ENCODE data around the gene GGCT.
A peak's percentile ranks its signal among the peaks of the same experiment; 100 is the strongest.

DNA sequence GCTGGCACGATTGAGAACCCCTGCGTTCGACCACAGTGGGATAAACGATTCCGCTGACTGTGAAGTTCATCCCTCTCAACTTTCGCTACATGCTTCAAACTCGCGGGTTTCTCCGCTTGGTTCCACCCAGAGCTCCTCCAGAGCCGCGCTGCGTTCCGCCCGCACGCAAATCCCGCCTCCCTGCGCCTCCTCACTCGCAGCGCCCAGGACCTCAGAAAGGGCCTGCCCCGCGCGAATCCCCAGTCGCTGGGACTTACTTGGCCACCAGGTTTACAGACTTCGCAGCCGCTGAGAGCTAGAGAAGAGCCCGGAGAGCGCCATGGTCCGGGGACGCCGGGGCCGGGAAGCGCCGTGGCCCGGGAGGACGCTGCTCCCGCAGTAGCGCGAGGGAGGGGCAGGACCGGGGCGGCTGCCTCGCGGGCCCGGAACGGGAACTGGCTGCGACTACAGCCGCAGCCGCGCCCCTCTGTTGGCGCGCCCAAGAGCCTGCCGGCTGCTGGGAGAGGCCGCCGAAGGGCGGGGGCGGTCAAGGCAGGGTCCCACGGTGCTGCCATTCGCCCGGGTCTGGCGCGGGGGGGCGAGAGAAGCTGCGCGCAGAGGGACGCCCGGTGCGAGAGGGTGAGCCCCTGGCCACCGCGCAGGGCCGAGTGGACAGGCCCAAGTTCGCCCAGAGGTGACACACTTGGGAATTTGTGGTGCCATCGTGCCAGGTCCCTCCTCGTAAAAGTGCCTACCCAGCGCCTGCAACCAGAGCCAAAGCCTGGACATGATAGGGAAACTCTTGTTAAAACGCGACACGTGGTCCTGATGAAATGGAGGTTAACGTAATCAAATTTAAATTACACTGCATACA lies 26.1 kb downstream of the GGCT start, which contains the start of gene NOD1:
- no peak for TF ChIP-seq BRCA1 (IDR thresholded peaks at IDR 0.05; ENCODE audit: low read depth, low read length)
- TF ChIP-seq, protein P1, sequence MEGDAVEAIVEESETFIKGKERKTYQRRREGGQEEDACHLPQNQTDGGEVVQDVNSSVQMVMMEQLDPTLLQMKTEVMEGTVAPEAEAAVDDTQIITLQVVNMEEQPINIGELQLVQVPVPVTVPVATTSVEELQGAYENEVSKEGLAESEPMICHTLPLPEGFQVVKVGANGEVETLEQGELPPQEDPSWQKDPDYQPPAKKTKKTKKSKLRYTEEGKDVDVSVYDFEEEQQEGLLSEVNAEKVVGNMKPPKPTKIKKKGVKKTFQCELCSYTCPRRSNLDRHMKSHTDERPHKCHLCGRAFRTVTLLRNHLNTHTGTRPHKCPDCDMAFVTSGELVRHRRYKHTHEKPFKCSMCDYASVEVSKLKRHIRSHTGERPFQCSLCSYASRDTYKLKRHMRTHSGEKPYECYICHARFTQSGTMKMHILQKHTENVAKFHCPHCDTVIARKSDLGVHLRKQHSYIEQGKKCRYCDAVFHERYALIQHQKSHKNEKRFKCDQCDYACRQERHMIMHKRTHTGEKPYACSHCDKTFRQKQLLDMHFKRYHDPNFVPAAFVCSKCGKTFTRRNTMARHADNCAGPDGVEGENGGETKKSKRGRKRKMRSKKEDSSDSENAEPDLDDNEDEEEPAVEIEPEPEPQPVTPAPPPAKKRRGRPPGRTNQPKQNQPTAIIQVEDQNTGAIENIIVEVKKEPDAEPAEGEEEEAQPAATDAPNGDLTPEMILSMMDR (IDR thresholded peaks at IDR 0.05; ENCODE audit: control extremely low read depth in 1 of 3, insufficient read depth in 1 of 3, low read depth in 1 of 3, low read length in 3 of 3) = no peak
- peak; percentile 53; the same call in 1 of the 2 replicates for TF ChIP-seq TAF1 (IDR thresholded peaks at IDR 0.05; ENCODE audit: low read depth, low read length)
- no peak for TF ChIP-seq TBP (IDR thresholded peaks at IDR 0.05; ENCODE audit: low read depth, low read length)
- no peak for TF ChIP-seq RFX5 (IDR thresholded peaks at IDR 0.05; ENCODE audit: borderline replicate concordance, low read depth, low read length)
- TF ChIP-seq TAF7 (optimal IDR thresholded peaks at IDR 0.05; ENCODE audit: borderline replicate concordance, low read depth, low read length) = no peak
- peak; percentile 67 for TF ChIP-seq POLR2AphosphoS5 (IDR thresholded peaks at IDR 0.05; ENCODE audit: low read depth, low read length)
- TF ChIP-seq, protein P2, sequence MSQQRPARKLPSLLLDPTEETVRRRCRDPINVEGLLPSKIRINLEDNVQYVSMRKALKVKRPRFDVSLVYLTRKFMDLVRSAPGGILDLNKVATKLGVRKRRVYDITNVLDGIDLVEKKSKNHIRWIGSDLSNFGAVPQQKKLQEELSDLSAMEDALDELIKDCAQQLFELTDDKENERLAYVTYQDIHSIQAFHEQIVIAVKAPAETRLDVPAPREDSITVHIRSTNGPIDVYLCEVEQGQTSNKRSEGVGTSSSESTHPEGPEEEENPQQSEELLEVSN (IDR thresholded peaks at IDR 0.05) = peak; percentile 73
- peak in 1 of 2 experiments; percentile 40; a peak in 2 of 3 replicates for TF ChIP-seq POLR2A (IDR thresholded peaks at IDR 0.05; ENCODE audit: control extremely low read depth in 1 of 2, low read depth in 2 of 2, low read length in 2 of 2)
- TF ChIP-seq CEBPB (IDR thresholded peaks at IDR 0.05; ENCODE audit: low read depth, low read length) = no peak

Data from H1 (cell line).